AG09309 (cell line): ENCODE measurements around the gene MCC.

Experiments used
- DNase-seq: peaks from one replicate; pipeline ENCODE4 v3.0.0-alpha.2; 2010; ENCODE audit warnings: low read depth
- H3K4me3 ChIP-seq: 2 replicates; pipeline ENCODE4 v1.5.1; 2011; ENCODE audit warnings: mild to moderate bottlenecking, low read depth, low read length, moderate library complexity; ENCODE audit not compliant: control insufficient read depth
- TF ChIP-seq, protein P1 (sequence below): IDR thresholded peaks from 2 replicates; pipeline ENCODE4 v1.5.1; 2011; ENCODE audit warnings: mild to moderate bottlenecking, low read depth, low read length, inconsistent platforms; ENCODE audit not compliant: insufficient read depth, control insufficient read depth; ENCODE audit errors: missing control alignments

MCC gene

DNA sequence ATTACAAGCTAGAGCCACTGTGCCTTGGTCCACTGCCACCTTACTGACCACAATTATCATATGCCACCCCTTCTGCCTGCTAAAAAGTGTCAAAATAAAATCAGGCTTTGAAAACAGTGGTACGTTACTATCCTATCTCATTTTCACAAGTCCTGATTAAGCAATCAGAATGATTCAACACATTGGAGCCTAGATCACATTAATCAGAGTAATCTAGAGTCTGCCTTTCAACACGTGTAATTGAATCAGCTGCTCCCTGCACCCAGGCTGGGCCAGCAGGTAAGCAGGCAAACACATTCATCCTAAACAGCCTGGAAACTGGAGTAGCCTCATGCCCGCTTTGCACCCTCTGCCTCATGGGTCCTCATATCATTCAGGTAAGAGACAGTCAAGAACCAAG, 325.5 kb downstream of the MCC start:
- no peak overlapping the region for H3K4me3 ChIP-seq
- no peak for DNase-seq
- TF ChIP-seq, protein P1, sequence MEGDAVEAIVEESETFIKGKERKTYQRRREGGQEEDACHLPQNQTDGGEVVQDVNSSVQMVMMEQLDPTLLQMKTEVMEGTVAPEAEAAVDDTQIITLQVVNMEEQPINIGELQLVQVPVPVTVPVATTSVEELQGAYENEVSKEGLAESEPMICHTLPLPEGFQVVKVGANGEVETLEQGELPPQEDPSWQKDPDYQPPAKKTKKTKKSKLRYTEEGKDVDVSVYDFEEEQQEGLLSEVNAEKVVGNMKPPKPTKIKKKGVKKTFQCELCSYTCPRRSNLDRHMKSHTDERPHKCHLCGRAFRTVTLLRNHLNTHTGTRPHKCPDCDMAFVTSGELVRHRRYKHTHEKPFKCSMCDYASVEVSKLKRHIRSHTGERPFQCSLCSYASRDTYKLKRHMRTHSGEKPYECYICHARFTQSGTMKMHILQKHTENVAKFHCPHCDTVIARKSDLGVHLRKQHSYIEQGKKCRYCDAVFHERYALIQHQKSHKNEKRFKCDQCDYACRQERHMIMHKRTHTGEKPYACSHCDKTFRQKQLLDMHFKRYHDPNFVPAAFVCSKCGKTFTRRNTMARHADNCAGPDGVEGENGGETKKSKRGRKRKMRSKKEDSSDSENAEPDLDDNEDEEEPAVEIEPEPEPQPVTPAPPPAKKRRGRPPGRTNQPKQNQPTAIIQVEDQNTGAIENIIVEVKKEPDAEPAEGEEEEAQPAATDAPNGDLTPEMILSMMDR = no peak

GRCh38 chr5:113162208-113162607, 326.0 kb downstream of the MCC start:
- H3K4me3 ChIP-seq = no peak overlapping the region
- TF ChIP-seq, protein P1 = no peak
- DNase-seq = no peak

GRCh38 chr5:113161806-113162205, 326.4 kb downstream of the MCC start:
- DNase-seq = no peak
- H3K4me3 ChIP-seq = no peak overlapping the region
- TF ChIP-seq, protein P1 = no peak

DNA sequence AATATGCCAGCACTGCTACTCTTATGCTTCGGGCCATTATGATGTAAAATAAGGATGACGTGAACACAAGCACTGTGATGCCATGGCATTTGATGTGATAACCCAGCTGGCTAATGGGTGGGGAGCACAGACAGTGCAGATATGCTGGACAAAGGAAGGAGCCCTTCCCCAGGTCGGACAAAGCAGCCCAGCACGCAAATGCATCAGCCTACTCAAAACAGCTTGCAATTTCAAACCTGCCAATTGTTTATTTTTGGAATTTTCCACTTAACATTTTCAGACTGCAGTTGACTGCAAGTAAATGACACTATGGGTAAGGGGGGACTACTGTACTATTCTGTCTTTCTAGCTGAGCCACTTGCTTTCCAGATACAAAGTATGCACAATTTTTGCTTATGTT, 330.4 kb downstream of the MCC start:
- H3K4me3 ChIP-seq = no peak overlapping the region
- DNase-seq = no peak
- TF ChIP-seq, protein P1 = no peak

- DNase-seq = no peak
- no peak overlapping the region for H3K4me3 ChIP-seq
- TF ChIP-seq, protein P1 = no peak
Observed at GRCh38 chr5:113156271-113156877, 331.9 kb downstream of the MCC start.

- no peak for DNase-seq
- no peak overlapping the region for H3K4me3 ChIP-seq
- TF ChIP-seq, protein P1 = no peak
Observed at GRCh38 chr5:113153512-113154097, 334.6 kb downstream of the MCC start.
